SK-N-SH treated with all-trans-retinoic acid at 6 μM for 48 hours (cell line): Measurements from ENCODE around the gene DNAAF3.
"Not testable (repeated sequence)": the region's sequence is repeated elsewhere in the genome, so short reads cannot be mapped to it uniquely, and the experiment has no call there.

Experiments used
- CSRNP3 ChIP-seq: fragments of 250-450 bp; sonication (Bioruptor Pico); IDR thresholded peaks from 2 replicates; pipeline ENCODE4 v1.5.1; 2021; ENCODE audit warnings: mild to moderate bottlenecking, moderate library complexity
- GLIS3 ChIP-seq: fragments of 250-450 bp; sonication (Bioruptor Pico); IDR thresholded peaks from 2 replicates; pipeline ENCODE4 v1.5.0; 2020; ENCODE audit warnings: mild to moderate bottlenecking, moderate library complexity
- PATZ1 ChIP-seq: fragments of 250-450 bp; sonication (Bioruptor Pico); IDR thresholded peaks from 2 replicates; pipeline ENCODE4 v1.8.0; 2020; ENCODE audit warnings: mild to moderate bottlenecking, moderate library complexity, borderline replicate concordance
- ZC3H10 ChIP-seq: fragments of 250-450 bp; sonication (Bioruptor Pico); IDR thresholded peaks from 2 replicates; pipeline ENCODE4 v1.5.1; 2021; ENCODE audit warnings: mild to moderate bottlenecking, moderate library complexity
- ZNF565 ChIP-seq: fragments of 450-650 bp; formaldehyde crosslinking; conservative IDR thresholded peaks from 2 replicates; pipeline ENCODE4 v1.5.0; 2020; ENCODE audit warnings: low read depth, mild to moderate bottlenecking, moderate library complexity
- ZNF70 ChIP-seq: fragments of 450-650 bp; formaldehyde crosslinking; IDR thresholded peaks from 2 replicates; pipeline ENCODE4 v1.5.0; 2020; ENCODE audit warnings: mild to moderate bottlenecking, moderate library complexity

GRCh38 chr19:55202199-55202598, 35.8 kb upstream of the DNAAF3 start:
- not testable (repeated sequence) for TF ChIP-seq ZC3H10 (CRISPR knock-in tag); ZNF70; ZNF565; GLIS3 (CRISPR knock-in tag); CSRNP3 (CRISPR knock-in tag); PATZ1 (CRISPR knock-in tag)
